Activated T-helper 1 cell treated with Interleukin-2 at 50 U/mL for 16 hours (primary cell): ENCODE data around the gene KPNB1.

Experiments used
- DNase-seq: peaks from one replicate; pipeline ENCODE4 v3.0.0-alpha.2; 2020; ENCODE audit warnings: low read depth

Gene KPNB1

GRCh38 chr17:47649153-47649971 is at the start of gene KPNB1:
TSS of gene KPNB1 (plus strand) at chr17:47649919. CDS start at chr17:47650245, 326 bp downstream.
- peak; percentile 98 for DNase-seq

- DNase-seq = no peak
Measured at GRCh38 chr17:47603830-47604597, 45.7 kb upstream of the KPNB1 start.

GRCh38 chr17:47604598-47604927 is 45.2 kb upstream of the KPNB1 start:
- no peak for DNase-seq

- DNase-seq = no peak
Measured at GRCh38 chr17:47605011-47605410, 44.7 kb upstream of the KPNB1 start.

GRCh38 chr17:47607481-47607880 is 42.2 kb upstream of the KPNB1 start:
- no peak for DNase-seq

GRCh38 chr17:47611372-47612350 is 38.1 kb upstream of the KPNB1 start:
- no peak for DNase-seq

- DNase-seq = no peak
Measured at GRCh38 chr17:47615766-47616424, 33.8 kb upstream of the KPNB1 start.

- DNase-seq = no peak
Measured at GRCh38 chr17:47618410-47618809, 31.3 kb upstream of the KPNB1 start.

GRCh38 chr17:47620503-47621245 is 29.0 kb upstream of the KPNB1 start:
- no peak for DNase-seq

GRCh38 chr17:47621293-47622179 is 28.2 kb upstream of the KPNB1 start:
- no peak for DNase-seq

- DNase-seq = no peak
Measured at GRCh38 chr17:47622180-47622549, 27.6 kb upstream of the KPNB1 start.

GRCh38 chr17:47624727-47625068 is 25.0 kb upstream of the KPNB1 start:
- DNase-seq = no peak

GRCh38 chr17:47628014-47628566 is 21.6 kb upstream of the KPNB1 start:
- no peak for DNase-seq

- no peak for DNase-seq
Measured at GRCh38 chr17:47629826-47630225, 19.9 kb upstream of the KPNB1 start.

GRCh38 chr17:47630614-47631013 is 19.1 kb upstream of the KPNB1 start:
- no peak for DNase-seq

GRCh38 chr17:47632991-47633390 is 16.7 kb upstream of the KPNB1 start:
- no peak for DNase-seq

GRCh38 chr17:47633996-47634395 is 15.7 kb upstream of the KPNB1 start:
- DNase-seq = no peak

GRCh38 chr17:47634870-47635269 is 14.8 kb upstream of the KPNB1 start:
- DNase-seq = no peak

- no peak for DNase-seq
Measured at GRCh38 chr17:47635734-47636133, 14.0 kb upstream of the KPNB1 start.
